ENCODE results near the gene THRB.

THRB gene

GRCh38 chr3:24361623-24362022 is 133.0 kb downstream of the THRB start:
- Histone ChIP-seq H3K9ac (ENCODE audit: low read length) (no peak overlapping the region), H3K27me3 (ENCODE audit: low read length) (0 out of 2 replicates have a peak, but pooled peaks cover 3% of the 10 kb centered on the region), H3F3A (ENCODE audit: insufficient read depth) (no peaks in the 10 kb centered on the region), H3K36me3 (ENCODE audit: low read length) (no peaks in the 10 kb centered on the region), H3K9me3 (ENCODE audit: insufficient read depth, low read length) (no peaks in the 10 kb centered on the region), H3K27ac (ENCODE audit: low read depth, low read length) (no peak overlapping the region), H3K4me3 (ENCODE audit: insufficient read depth, low read length, poor library complexity, severe bottlenecking) (no peak overlapping the region), H4K20me1 (ENCODE audit: low read depth, low read length) (no peaks in the 10 kb centered on the region), H3K79me2 (ENCODE audit: insufficient read depth, low read length) (no peaks in the 10 kb centered on the region), H2AFZ (ENCODE audit: low read depth, low read length, severe bottlenecking) (no peak overlapping the region), H3K4me2 (ENCODE audit: low read depth, low read length, poor library complexity, severe bottlenecking) (no peak overlapping the region), H3K9me2 (replicated peaks; ENCODE audit: insufficient read depth, low read length) (no peaks in the 10 kb centered on the region)
- TF ChIP-seq, protein P1, sequence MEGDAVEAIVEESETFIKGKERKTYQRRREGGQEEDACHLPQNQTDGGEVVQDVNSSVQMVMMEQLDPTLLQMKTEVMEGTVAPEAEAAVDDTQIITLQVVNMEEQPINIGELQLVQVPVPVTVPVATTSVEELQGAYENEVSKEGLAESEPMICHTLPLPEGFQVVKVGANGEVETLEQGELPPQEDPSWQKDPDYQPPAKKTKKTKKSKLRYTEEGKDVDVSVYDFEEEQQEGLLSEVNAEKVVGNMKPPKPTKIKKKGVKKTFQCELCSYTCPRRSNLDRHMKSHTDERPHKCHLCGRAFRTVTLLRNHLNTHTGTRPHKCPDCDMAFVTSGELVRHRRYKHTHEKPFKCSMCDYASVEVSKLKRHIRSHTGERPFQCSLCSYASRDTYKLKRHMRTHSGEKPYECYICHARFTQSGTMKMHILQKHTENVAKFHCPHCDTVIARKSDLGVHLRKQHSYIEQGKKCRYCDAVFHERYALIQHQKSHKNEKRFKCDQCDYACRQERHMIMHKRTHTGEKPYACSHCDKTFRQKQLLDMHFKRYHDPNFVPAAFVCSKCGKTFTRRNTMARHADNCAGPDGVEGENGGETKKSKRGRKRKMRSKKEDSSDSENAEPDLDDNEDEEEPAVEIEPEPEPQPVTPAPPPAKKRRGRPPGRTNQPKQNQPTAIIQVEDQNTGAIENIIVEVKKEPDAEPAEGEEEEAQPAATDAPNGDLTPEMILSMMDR (IDR thresholded peaks at IDR 0.05; ENCODE audit: insufficient read depth, low read length, poor library complexity, severe bottlenecking) = no peak
- no peak for TF ChIP-seq EZH2phosphoT487 (conservative IDR thresholded peaks at IDR 0.05; ENCODE audit: low read length)

GRCh38 chr3:24360957-24361356 is 133.7 kb downstream of the THRB start:
- Histone ChIP-seq H3K36me3 (ENCODE audit: low read length) (no peaks in the 10 kb centered on the region), H3K9me3 (ENCODE audit: insufficient read depth, low read length) (no peaks in the 10 kb centered on the region), H3K27ac (ENCODE audit: low read depth, low read length) (no peak overlapping the region), H3K4me2 (ENCODE audit: low read depth, low read length, poor library complexity, severe bottlenecking) (no peak overlapping the region), H2AFZ (ENCODE audit: low read depth, low read length, severe bottlenecking) (no peak overlapping the region), H3K4me3 (ENCODE audit: insufficient read depth, low read length, poor library complexity, severe bottlenecking) (no peak overlapping the region), H3K9ac (ENCODE audit: low read length) (no peak overlapping the region), H4K20me1 (ENCODE audit: low read depth, low read length) (no peaks in the 10 kb centered on the region), H3K9me2 (replicated peaks; ENCODE audit: insufficient read depth, low read length) (no peaks in the 10 kb centered on the region), H3K79me2 (ENCODE audit: insufficient read depth, low read length) (no peaks in the 10 kb centered on the region), H3K27me3 (ENCODE audit: low read length) (0 out of 2 replicates have a peak, but pooled peaks cover 3% of the 10 kb centered on the region), H3F3A (ENCODE audit: insufficient read depth) (no peaks in the 10 kb centered on the region)
- TF ChIP-seq EZH2phosphoT487 (conservative IDR thresholded peaks at IDR 0.05; ENCODE audit: low read length) = no peak
- TF ChIP-seq, protein P1 (IDR thresholded peaks at IDR 0.05; ENCODE audit: insufficient read depth, low read length, poor library complexity, severe bottlenecking) = no peak

DNA sequence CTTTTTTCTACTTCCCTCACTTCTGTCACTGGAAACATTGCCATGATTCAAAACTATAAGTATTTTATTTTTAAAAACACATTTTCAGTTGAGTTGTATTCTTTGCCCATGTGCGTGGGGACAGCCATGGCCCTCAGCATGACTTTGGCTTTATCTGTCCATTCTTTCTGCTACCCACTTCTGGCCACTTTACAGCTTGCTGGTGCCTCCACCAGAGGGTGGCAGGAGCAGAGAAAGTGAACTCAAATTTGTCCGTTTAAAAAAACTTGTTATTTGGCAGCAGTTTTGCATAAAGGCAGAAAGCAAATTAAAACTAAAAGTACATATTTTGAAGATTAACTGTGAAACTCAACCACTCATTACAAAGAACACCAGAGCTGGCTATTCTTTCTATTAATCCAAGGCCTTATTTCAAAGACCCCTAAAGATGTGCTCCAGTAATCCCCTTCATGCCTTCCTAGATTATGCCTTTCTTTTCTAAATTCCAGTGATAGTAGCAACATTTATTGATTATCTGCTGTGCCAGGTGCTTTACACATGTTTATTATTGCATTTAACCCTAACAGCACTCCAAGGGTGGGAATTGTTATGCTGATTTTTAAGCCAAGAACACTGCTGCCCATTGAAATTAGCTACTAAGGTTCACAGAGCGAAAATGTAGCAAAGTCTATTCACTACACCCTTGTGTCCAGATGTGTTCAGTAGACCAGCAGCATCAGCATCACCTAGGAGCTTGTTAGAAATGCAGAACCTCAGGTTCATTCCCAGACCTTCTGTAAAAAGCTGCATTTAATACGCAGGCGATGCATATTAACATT is 134.8 kb downstream of the THRB start:
- Histone ChIP-seq H4K20me1 (ENCODE audit: low read depth, low read length) (no peaks in the 10 kb centered on the region), H2AFZ (ENCODE audit: low read depth, low read length, severe bottlenecking) (no peak overlapping the region), H3K9ac (ENCODE audit: low read length) (no peak overlapping the region), H3K79me2 (ENCODE audit: insufficient read depth, low read length) (no peaks in the 10 kb centered on the region), H3K4me2 (ENCODE audit: low read depth, low read length, poor library complexity, severe bottlenecking) (no peak overlapping the region), H3K36me3 (ENCODE audit: low read length) (no peaks in the 10 kb centered on the region), H3K27me3 (ENCODE audit: low read length) (0 out of 2 replicates have a peak, but pooled peaks cover 3% of the 10 kb centered on the region), H3F3A (ENCODE audit: insufficient read depth) (no peaks in the 10 kb centered on the region), H3K27ac (ENCODE audit: low read depth, low read length) (no peak overlapping the region), H3K9me3 (ENCODE audit: insufficient read depth, low read length) (no peaks in the 10 kb centered on the region), H3K9me2 (replicated peaks; ENCODE audit: insufficient read depth, low read length) (no peaks in the 10 kb centered on the region), H3K4me3 (ENCODE audit: insufficient read depth, low read length, poor library complexity, severe bottlenecking) (no peak overlapping the region)
- no peak for TF ChIP-seq EZH2phosphoT487 (conservative IDR thresholded peaks at IDR 0.05; ENCODE audit: low read length)
- TF ChIP-seq, protein P1 (IDR thresholded peaks at IDR 0.05; ENCODE audit: insufficient read depth, low read length, poor library complexity, severe bottlenecking) = no peak

Measured in SU-DHL-6 (cell line).